CD4-positive, alpha-beta T cell treated with Interleukin-4 for 4 hours (primary cell): ENCODE data around the gene SLC37A2.

Experiments used
- DNase-seq: peaks from one replicate; pipeline ENCODE4 v3.0.0-alpha.2; 2020

The SLC37A2 gene

DNA sequence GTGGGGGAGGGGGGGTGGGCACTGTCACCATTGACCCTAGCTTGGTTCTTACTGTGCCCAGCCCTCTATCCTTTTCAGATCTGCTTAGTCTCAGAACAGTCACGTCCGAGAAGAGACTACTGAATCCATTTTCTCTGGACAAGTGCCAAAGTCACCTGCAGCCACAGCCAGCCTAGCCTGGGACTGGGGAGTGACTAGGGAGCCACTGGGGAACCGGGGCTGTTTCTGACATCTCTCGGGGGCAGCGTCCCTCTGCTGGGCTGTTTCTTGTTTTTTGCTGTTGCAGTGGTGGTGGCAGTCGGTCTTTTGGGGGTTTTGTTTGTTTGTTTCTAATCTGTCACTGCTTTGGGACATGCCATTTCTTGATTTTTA is 8.7 kb downstream of the SLC37A2 start:
- no peak for DNase-seq

DNA sequence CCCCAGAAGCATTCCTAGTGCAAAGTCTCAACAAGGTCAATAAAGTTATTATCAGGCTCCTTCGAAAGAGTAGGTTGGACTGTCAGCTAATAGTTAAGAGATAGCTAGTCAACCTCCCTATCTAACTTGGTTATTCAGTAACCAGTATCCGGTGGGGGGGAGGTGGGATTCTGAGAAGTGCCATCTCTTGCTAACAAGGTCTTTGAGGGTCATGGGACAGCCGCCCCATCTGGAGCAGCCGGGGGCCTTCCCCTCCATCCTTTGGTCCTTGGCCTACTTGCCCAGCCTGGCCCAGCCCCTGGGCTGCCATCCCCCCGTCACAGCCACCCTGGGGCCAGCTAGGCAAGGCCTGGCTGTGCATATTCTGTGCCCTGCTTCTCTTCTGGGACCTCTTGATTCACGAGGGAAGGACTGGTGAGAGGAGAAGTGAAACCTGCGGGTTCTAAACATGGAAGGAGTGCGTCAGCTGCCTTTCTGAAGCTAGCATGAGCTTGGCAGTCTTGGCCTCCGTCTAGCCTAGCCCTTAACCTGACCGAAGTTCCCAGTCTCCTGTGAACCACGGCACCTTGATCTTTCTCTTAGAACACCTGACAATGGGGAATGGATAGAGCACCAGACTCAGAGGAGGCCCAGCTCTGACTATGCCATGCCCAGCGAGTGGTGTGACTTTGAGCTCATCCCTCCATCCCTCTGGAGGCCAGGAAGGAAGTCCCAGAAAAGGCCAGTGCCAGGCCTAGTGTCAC is 9.3 kb downstream of the SLC37A2 start:
- no peak for DNase-seq

DNA sequence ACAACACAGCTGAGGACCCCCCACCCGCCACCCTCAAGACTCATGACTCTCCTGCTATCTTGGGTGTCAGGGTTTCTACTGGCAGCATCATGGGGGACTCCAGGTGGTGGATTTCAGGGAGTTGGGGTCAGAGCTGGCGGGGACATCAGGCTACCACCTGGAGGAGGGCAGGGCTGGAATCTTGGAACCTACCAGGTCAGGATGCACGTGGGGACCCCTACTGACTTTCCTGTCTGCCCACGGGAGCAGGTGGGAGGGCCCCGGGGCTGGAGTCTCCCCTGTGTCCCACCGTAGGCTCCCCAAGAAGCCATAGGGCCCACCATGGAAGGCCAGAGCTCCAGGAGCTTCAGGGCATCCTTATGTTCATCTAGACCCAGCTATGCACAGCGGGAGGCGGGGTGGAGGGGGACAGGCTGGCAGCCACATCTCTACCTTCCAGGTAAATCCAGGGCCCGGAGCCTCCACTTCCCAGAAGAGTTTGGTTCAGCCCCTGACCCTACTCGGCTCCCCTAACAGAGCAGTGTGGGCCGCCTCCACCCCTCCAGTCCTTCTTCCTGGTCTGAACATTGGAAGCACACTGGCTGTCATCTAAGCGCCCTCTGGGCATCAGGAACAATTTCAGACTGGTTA is 10.0 kb downstream of the SLC37A2 start:
- no peak for DNase-seq

DNA sequence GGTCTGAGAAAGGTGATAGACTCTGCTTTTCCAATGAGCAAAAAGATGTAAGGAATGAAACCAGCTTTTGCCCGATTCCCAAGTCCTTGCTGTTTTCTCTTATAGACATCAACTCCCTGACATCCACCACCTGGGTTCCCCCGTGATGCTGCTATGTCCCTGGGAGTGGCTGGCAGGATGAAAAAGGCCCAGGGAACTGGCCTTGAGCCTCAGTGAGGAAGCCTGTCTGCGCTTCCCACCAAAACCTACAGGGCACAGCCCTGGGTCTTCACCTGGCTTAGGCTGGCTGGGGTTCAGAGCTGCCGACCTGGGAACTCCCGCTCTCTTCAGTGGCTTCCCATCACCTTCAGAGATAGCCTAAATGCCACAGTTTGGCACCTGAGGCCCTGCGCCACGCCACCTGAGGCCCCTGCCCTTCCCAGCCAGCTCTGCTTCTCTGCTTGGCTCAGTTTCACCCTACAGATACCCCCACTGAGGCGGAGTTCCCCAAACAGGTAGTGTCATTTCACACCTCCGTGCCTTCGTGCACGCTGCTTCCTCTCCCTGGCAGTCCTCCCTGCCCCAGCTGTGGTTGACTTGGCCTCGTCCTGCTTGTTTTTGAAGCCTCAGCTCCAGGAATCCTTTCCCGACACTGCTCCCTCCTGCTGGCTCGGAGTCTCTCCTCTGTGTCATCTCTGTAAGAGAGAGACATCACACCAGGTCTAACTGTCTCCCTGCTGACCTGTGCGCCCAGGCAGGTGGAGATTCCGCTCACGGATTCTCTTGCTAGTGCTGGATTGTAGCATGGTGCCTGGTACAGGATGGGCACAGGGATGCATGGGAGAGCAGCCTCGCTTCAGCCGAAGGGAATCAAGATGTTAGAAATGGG is 10.7 kb downstream of the SLC37A2 start:
- no peak for DNase-seq

DNA sequence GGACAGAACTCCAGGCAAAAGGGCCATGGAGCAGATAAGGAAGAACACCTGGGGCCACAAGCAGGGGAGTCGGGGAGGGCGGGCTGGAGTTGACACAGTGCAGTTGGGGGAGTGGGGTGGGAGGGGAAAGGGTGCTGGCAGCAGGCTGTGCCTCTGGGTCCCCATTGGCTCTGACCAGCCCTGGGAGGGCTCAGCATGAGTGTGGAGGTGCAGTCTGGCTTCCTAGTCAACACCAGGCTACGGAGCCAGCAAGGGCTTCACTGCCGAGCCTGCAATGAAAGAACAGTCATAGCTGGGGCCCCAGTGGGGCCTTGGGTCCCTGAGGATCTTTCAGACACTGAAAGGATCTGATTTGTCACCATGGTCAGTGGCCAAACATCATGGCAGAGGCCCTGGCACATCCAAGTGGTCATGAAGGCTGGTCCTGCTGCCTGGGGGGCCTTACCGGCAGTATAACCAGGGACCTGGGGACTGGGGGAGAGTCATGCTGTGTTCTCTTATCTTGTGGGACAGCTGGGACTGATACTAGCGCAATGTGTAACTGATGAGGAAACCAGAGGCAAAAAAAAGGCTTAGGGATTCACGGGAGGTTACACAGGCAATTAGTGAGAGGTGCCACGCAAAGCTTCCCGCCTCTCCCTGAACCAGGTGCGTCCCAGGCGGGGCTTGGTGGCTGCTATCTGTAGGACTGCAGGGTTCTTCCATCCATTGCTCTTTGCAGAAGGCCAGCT is 11.6 kb downstream of the SLC37A2 start:
- no peak for DNase-seq

DNA sequence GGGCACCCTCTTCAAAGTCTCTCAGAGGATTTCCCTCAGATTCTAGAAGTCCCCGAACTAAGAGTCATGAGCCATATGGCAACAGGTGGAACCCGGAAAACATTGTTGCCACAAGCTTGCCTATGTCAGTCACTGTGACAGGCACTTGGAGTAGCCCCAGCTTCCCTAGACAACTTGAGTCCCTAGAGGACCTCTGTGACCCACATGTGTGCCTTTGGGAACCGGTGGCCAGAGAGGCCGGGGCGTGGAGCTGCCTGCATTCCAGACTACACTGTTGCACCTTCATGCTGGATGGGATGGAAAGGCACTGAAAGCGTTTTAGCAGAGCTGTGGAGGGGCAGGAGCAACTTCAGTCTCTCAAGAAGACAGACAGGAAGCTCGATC is 12.1 kb downstream of the SLC37A2 start:
- DNase-seq = no peak

DNA sequence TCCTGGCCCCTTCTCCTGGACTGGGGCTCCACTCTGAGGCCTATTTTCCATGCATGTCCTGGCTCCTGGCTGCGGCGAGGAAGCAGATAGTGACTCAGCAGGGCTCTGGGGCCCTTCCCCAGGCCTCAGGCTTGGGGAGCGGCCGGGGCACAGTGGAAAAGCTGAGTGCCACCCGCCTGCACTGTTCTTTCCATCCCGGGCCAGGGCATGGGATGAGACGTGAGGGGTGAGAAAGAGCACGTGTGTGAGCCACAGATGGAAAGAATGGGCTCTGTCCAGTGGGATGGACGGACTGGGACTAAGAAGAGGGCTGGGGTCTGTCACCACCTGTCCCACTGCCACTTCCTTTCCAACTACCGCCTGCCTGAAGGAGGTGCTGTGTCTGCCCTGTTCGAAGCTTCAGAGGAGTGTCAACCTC is 12.8 kb downstream of the SLC37A2 start:
- no peak for DNase-seq

DNA sequence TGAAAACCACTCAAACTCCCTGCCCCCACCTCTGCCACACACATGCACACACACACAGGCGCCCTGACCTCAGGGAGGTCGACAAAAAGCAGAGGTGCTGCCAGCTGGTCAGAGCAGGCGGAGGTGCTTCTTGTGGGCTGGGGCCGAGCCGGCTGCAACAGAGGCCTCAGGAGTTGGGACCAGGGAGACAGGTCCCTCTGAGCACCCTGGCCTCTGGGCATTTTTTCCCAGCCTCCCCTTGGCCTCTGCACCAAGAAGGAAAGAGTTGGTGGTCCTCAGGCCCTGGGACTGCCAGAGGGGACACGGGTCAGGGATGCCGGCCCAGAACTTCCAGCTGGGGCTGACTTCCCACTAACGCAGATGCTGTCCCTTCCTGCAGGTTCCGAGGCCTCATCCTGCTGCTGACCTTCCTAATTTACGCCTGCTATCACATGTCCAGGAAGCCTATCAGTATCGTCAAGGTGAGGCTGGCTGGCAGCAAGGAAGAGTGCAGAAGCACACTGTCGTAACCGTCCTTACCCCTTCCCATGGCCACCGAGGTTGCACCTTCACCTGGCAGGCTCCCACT is 13.4 kb downstream of the SLC37A2 start:
- no peak for DNase-seq

DNA sequence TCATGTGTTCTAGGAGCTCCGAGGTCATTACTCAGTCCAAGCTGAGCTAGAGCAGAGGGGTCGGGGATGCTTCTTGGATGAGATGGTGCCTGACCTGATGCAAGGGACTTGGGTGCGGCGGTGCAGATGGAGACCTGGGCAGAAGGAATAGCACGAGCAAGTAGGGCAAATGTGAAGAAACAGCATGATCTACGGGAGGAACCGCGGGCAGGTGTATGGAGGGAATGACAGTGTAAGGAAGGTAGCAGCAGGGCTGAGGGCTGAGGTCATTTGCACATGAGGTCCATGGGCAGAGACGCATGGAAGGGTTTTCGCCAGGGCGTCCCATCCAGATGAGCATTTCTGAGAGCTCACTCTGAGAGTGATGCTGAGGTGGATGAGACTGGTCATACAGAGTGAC is 14.9 kb downstream of the SLC37A2 start:
- DNase-seq = no peak

DNA sequence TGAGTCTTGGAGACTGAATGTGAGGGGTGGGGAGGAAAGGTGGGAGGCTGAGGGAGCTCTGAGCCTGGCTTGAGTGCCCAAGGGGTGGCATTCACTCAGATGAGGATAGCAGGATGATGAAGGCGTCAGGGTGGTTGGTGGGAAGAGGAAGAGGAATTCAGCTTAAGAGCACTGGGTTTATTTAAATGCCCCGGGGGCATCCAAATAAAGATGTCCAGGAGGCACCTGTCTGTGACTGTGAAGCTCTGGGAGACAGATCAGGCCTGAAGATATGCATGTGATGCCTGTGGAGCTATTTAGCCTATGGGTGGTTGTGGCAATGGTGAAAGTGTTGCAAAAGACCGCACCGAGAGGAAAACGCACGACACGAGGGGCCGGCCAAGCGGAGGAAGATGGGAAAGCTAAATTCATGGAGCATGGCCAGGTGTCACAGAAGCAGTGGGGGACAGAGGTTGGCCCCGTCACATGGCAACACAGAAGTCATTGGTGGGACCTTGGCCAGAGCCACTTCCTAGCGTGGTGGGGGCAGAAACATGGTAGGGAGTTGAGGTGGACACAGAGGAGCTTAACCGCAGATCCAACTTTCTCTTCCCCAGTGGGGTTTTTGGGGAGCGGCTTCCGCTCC is 15.5 kb downstream of the SLC37A2 start:
- no peak for DNase-seq

DNA sequence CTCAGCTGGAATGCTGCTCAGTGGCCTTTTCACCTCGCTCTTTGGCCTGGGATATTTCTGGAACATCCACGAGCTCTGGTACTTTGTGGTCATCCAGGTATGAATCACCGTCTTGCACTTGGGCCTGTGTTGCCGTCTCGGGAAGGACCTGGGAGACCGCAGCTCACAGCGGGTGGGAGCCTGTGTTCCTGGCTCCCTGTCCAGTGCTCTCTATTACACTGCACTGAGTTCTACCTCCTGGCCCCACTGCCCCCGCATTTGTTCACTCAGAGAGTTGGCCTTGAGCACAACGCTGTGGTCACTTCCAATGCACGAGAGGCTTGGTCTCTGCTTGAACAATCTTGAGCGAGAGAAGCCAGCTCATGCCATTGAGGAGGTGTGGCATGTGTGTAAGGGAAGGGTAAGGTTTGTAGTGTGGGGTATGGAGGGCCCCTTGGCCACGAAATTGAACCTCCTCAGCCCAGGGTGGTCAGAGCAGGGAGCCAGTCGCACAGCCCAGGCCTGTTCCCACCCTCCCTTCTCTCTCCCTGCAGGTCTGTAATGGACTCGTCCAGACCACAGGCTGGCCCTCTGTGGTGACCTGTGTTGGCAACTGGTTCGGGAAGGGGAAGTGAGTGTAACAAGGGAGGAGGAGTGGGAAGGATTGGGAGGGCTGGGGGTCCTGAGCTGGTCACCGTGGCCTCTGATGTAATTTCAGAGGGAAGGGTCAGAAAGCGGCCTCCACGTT is 16.2 kb downstream of the SLC37A2 start:
- no peak for DNase-seq

DNA sequence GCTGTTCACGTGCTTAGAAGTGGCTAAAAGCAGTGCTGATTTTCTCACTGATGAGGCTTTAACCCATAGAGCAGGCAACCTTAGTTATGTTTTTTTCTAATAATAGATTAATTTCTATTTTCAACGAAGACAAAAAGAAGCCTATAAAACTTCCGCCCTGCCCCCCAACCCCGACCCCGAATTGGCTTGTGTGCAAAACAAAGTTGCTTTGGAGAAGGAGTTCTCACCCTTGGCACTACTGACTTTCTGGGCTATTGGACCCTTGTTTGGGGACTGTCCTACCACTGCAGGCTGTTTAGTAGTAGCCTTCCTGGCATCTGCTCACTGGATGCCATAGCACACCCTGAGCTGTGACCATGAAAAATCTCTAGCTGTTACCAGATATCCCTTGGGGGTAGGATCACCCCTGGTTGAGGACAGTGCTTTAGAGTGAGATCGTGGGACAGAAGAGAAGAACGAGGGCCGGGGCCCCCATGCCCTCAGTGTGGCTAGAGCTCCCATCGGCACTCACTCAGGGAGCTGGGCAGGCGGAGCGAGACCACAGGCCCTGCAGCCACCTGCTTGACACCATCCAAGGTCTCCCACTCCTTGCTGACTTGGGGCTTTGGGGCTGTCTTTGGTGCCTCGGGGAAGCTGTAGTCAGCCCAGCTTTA is 16.9 kb downstream of the SLC37A2 start:
- DNase-seq = no peak

DNA sequence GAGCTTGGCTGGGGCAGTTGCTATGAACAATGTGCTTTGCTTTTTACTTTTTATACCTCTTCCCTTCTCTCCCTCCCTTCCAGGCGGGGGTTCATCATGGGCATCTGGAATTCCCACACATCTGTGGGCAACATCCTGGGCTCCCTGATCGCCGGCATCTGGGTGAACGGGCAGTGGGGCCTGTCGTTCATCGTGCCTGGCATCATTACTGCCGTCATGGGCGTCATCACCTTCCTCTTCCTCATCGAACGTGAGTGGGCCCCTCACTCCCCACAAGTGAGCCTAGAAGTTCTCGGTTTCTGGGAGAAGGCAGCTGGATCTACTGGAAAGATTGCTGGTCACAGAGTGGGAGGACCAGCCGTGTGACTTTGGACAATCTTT is 17.4 kb downstream of the SLC37A2 start:
- DNase-seq = no peak

DNA sequence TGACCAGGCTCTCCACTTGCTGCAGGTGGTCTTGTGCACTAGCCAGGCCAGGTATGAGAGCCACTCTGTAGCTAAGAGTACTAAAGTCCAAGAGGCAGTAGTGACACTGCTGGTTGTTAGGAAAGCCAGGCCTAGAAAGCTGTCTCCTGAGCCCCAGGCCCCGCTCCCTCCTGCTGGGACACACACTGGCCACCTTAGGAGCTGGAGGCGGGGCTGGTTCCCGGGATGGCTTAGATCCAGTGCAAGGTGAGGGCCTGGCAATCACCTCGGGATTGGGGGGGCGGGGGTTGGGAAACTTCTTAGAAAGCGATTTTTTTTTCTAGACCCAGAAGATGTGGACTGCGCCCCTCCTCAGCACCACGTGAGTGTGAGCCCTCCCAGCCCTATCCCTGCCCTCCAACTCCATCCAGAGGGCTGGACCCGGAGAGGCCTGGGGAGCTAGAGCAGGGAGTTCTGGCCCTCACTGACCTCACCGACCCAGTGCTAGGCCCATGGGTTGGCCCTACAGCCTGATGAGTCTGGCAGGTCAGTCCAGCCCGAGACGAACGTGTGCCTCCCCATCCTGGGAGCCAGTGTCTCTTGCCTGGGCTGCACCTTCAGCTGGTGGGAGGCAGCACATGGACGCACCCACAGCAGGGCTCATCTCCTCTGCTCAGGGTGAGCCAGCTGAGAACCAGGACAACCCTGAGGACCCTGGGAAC is 18.1 kb downstream of the SLC37A2 start:
- no peak for DNase-seq

DNA sequence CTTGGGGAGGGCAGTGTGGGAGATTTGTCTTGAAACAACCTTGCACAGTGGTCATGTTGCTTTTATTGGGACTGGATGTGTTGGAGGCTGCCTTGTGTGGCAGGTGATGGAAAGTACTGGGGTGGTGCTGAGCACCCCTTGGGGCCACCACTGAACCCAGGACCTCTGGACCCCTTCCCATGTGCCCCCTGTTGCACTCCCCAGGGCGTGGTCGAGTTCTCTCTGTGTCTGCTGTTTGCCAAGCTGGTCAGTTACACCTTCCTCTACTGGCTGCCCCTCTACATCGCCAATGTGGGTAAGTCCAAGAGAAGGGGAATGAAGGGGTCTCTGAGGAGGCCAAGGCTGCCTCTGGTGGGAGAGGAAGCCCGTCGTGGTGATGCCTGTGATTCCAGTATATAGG is 18.9 kb downstream of the SLC37A2 start:
- DNase-seq = no peak

DNA sequence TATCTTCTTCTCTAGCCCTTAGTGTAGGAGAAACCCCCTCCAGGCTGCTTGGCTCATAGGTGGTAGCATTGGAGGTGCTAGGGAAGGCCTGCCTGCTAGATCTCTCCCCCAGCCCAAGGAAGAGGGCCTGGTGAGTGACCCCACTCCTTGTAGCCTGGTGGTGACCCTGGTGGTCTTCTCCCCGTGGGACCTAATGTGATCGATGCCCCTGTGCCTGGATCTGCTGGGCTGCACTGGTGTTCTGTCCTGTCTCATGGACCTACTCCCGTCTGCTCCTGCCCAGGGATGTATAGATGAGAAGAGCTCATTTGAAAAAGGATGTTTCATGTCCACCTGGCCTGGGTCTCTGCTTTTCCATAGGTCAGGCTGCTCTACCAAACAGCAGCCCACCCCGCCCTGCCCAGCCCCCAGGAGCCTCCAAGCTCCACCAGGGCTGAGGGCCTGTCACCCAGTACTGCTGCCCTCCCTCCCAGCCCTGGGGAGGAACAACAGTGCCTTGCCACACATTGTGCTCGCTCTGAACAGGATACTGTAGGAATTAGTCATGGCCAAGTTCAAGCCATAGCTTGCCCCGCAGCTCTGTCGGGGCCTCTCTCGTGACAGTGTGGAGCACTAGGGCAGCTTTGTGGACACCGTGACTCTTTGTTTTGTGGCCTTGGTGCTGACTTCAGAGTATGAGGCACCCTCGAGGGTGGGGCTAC is 19.7 kb downstream of the SLC37A2 start:
- no peak for DNase-seq

DNA sequence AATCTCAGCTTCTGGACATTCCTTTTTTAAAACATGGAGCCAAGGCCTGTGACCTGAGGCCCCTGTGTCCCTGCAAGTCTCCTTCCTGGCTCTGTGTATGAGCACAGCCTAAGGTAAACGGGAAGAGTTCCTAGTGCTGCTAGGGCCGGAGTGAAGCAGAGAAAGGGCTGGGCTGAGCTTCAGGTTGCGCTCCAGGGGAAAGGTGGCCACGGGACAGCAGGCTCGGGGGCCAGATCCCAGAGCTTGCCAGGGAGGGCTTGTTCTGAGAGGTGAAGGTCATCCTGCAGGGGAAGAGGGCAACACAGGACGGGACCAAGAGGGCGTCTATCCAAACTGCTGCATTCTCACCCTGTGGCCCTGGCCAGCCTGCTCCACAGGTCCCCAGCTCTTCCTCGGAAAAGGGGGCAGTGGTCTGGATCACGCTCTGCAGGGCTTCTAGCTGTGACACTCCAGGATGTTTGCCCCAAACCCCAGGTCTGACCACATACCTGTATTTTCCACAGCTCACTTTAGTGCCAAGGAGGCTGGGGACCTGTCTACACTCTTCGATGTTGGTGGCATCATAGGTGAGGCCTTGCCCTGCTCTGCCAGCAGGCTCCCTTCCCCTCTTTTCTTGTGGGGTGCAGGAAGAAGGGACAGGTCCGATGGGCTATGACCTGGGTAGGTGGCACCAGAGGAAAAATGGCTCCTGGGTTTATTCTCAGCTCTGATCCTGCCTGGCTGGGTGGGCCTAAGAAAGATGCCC is 20.4 kb downstream of the SLC37A2 start:
- no peak for DNase-seq

DNA sequence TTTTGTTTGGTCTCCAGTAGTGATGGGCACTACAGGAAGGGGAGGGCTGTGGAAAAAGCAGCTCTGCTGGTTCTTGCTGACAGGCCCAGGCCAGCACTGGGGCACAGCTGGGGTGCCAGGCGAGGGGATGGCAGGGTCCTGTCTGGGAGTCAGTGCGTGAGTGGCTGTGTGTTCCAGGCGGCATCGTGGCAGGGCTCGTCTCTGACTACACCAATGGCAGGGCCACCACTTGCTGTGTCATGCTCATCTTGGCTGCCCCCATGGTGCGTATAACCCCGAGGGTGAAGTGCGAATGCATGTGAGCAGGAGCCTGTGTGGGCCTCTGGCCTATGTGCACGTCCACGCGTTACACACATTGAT is 20.9 kb downstream of the SLC37A2 start:
- no peak for DNase-seq

DNA sequence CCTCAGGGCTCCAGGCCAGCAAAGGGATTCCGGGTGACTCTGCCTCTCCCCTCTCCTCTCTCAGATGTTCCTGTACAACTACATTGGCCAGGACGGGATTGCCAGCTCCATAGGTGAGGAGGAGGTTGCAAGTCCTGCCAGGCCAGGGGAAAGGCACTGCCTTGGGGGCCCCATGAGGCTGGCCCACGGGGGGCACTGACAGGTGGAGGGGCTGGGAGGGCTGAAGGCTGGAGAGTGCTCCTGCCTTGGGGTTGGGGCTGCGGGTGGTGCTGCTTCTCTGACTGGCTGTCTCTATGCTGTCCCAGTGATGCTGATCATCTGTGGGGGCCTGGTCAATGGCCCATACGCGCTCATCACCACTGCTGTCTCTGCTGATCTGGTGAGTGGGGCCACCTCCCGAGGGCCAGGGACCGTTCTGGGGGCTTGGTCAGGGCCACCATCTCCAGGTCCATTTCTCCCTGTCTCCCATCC is 21.7 kb downstream of the SLC37A2 start:
- DNase-seq = no peak
